Astrocyte of the spinal cord (primary cell): ENCODE results near the gene C6orf163.

Source experiments
- DNase-seq: peaks from one replicate; pipeline ENCODE4 v3.0.0; 2011; ENCODE audit warnings: low read depth, low spot score
- H3K4me3 ChIP-seq: 2 replicates; pipeline ENCODE4 v1.5.1; 2011; ENCODE audit warnings: low read depth, mild to moderate bottlenecking, low read length, moderate library complexity
- in situ Hi-C: cut with HindIII; loops from 2 replicates; pipeline ENCODE4 v1.10.0; 2017; ENCODE audit warnings: low sequenced_read_pairs
- TF ChIP-seq, protein P1 (sequence below): IDR thresholded peaks from 2 replicates; pipeline ENCODE4 v1.5.1; 2012; ENCODE audit warnings: low read depth, mild to moderate bottlenecking, low read length, inconsistent platforms

Gene C6orf163

DNA sequence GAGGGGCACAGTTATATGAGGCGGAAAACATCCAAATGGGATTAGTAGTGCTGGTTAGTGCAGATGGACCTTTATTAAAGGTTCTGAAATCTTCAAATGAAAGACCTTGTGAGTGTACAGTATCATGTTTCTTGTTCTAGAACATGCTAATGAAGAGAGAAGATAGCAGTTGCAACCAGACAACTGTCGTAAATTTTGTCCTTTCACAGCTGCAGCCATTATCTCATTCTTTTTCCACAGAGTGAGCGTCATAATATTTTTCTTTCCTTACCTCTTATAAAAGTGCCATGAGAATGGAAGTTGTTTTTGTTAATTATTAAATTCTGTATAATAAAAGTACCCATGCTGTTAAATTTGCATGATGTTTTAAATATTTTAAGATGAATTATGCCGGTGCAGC lies 4.4 kb upstream of the C6orf163 start:
- in situ Hi-C loops = no loop called here
- DNase-seq = no peak
- H3K4me3 ChIP-seq = no peak overlapping the region
- TF ChIP-seq, protein P1, sequence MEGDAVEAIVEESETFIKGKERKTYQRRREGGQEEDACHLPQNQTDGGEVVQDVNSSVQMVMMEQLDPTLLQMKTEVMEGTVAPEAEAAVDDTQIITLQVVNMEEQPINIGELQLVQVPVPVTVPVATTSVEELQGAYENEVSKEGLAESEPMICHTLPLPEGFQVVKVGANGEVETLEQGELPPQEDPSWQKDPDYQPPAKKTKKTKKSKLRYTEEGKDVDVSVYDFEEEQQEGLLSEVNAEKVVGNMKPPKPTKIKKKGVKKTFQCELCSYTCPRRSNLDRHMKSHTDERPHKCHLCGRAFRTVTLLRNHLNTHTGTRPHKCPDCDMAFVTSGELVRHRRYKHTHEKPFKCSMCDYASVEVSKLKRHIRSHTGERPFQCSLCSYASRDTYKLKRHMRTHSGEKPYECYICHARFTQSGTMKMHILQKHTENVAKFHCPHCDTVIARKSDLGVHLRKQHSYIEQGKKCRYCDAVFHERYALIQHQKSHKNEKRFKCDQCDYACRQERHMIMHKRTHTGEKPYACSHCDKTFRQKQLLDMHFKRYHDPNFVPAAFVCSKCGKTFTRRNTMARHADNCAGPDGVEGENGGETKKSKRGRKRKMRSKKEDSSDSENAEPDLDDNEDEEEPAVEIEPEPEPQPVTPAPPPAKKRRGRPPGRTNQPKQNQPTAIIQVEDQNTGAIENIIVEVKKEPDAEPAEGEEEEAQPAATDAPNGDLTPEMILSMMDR = no peak

DNA sequence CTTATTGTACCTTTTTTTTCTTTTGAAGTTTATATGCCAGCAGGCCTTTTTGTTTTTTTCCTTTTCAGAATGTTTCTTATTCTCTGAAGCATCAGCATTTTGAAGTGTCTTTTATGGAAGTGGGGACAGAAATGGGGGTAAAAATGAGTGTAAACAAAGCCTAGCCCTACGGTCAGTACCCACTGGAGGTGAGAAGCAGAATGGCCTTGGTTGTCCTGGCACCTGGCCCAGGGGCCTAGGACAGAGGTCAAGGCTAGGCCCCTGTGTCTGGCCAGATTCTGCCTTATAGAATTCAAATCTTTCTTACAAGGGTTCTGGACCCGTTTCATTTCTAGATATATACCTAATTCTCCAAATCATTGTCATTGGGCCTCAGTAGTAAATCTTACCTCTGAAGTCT lies 3.5 kb upstream of the C6orf163 start:
- in situ Hi-C loops = no loop called here
- DNase-seq = no peak
- TF ChIP-seq, protein P1 = no peak
- H3K4me3 ChIP-seq = no peak overlapping the region

DNA sequence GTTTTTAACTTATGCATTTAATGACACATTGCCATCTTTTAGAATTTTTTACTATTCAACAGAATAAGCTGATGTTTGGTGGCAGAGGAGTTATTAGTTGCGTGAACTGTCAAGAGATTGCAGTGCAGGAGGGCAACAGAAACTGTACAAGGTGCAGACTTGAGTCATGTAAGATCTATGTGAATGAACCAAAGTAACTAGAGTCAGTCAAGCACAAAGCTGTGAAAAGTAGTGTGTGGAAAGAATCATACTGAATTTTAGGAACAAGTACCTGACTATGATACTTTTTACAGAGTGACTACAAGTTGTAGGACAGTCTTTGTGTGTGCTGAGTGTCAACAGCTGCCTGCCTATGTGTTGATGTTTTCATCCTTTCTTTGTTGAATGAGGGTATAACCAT lies 2.7 kb upstream of the C6orf163 start:
- TF ChIP-seq, protein P1 = no peak
- in situ Hi-C loops = no loop called here
- DNase-seq = no peak

DNA sequence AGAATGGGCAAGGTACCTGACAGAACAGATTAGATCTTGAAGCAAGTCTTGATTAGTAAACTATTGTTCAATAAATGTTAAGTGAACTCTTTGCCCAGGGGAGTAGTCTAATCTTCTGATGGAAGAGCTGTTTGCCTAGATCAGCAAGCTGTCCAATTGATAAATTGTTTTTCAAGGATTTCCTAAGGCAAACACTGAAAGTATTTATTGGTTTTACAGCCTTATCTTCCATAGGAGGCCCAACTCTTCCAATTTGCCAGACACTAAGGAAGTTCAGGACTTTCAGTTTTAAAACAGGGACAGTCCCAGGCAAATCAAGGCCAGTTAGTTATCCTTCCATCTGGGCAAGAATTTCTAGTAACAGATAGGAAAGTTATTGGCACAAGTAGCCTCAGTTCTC lies 1.8 kb upstream of the C6orf163 start:
- TF ChIP-seq, protein P1 = no peak

More for the DNA sequence above, 2.7 kb upstream of the C6orf163 start:
- no peak overlapping the region for H3K4me3 ChIP-seq

DNA sequence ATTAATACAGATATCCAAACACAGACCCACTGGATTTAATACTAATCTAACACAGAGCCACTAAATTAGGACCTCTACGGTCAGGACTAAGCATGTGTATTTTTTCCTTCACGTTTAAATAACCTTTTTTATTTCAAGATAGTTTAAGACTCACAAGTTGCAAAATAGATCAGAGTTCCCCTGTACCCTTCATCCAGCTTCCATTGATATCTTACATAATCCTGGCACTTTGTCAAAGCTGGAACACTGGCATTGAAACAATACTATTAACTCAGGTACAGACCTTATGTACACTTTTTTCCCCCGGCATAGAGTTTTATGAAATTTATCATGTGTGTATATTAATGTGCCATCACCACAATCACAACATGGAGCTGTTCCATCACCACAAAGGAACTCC lies 2.1 kb downstream of the C6orf163 start:
- DNase-seq = no peak
- in situ Hi-C loops = no loop called here
- no peak overlapping the region for H3K4me3 ChIP-seq
- TF ChIP-seq, protein P1 = no peak

More for the DNA sequence above, 1.8 kb upstream of the C6orf163 start:
- in situ Hi-C loops = no loop called here
- H3K4me3 ChIP-seq = no peak overlapping the region
- DNase-seq = no peak

DNA sequence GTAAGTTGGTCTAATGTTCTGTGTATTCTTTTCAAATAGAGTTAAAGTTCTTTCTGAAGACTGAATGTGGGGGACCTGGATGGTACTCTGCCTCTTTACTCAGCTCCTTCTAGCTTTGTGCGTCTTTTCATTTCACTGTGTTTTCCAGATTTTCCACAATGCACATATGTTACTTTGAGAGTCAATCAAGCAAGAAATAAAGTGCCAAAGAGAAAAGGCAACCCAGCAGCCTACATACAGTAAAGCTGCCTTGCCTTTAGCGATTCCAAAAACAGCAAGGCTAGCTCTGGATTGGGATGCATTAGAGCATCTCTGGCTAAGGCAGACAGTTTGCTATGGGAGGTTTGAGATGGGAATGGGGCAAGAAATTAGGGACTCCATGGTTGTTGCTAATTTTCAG lies 5.3 kb downstream of the C6orf163 start:
- TF ChIP-seq, protein P1 = no peak
- H3K4me3 ChIP-seq = no peak overlapping the region
- no peak for DNase-seq
- in situ Hi-C loops = no loop called here

DNA sequence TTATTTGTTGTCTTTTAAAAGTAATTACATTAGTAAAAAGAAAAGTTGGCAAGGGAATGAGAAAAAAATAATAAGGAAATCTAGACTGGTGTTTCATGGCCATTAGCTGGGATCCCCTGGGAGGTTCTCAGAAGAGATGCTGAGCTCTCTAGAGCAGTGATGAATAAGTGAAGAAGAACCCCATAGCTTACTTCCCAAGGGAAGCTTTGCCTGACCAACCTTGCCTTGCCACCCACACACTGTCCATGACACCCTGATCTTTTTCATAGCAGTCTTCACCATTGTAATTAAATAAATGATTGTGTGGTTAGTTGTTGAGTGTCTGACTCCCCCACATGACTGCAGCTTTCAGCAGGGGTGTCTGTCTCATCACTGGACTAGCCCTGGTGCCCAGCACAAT lies 5.9 kb downstream of the C6orf163 start:
- in situ Hi-C loops = no loop called here
- DNase-seq = no peak
- no peak overlapping the region for H3K4me3 ChIP-seq
- TF ChIP-seq, protein P1 = no peak
